Mononuclear cell (primary cell): ENCODE measurements around the gene TBPL1. TPM values are rescaled to one million over a fixed set of nuclear protein-coding genes. Genes with fewer than 3 reads are reported as not detected.

Experiments used
- H3K27me3 ChIP-seq: 2 replicates; pipeline ENCODE4 v1.6.0; 2011; ENCODE audit warnings: low read length, control low read depth; ENCODE audit not compliant: insufficient read depth
- H3K4me1 ChIP-seq: 2 replicates; pipeline ENCODE4 v1.5.1; 2011; ENCODE audit warnings: mild to moderate bottlenecking, low read length, control low read depth; ENCODE audit not compliant: insufficient read depth
- H3K4me3 ChIP-seq: 2 replicates; pipeline ENCODE4 v1.5.1; 2011; ENCODE audit warnings: mild to moderate bottlenecking, low read length, moderate library complexity
- H3K9me3 ChIP-seq: 2 replicates; pipeline ENCODE4 v1.5.1; 2011; ENCODE audit warnings: low read depth, mild to moderate bottlenecking, control low read depth, low read length
- total RNA-seq: library from RNA; depleted of rRNA; stranded (reverse); fragments of >200 nt; gene quantifications from one replicate; pipeline ENCODE4 v1.2.3, GENCODE V29; 2012

TBPL1 gene
- total RNA-seq, 1 donor: 39.9 TPM

- Histone ChIP-seq H3K27me3 (no peaks in the 10 kb centered on the region), H3K9me3 (no peaks in the 10 kb centered on the region), H3K4me1 (no peaks in the 10 kb centered on the region), H3K4me3 (no peak overlapping the region)
Observed at GRCh38 chr6:134028438-134028837, 75.4 kb downstream of the TBPL1 start.

- no peak overlapping the region for H3K4me3 ChIP-seq
- H3K4me1 ChIP-seq: no peaks in the 10 kb centered on the region
- H3K9me3 ChIP-seq: no peaks in the 10 kb centered on the region
- H3K27me3 ChIP-seq: no peaks in the 10 kb centered on the region
Observed at GRCh38 chr6:134029495-134030455, 76.8 kb downstream of the TBPL1 start.

GRCh38 chr6:134031696-134032255 lies 78.8 kb downstream of the TBPL1 start:
- Histone ChIP-seq H3K4me3 (no peak overlapping the region), H3K27me3 (no peaks in the 10 kb centered on the region), H3K9me3 (no peaks in the 10 kb centered on the region), H3K4me1 (peaks cover 10% of the 10 kb centered on the region)

GRCh38 chr6:134034478-134034877 lies 81.5 kb downstream of the TBPL1 start:
- Histone ChIP-seq H3K4me3 (no peak overlapping the region), H3K9me3 (no peaks in the 10 kb centered on the region), H3K4me1 (peaks cover 10% of the 10 kb centered on the region), H3K27me3 (no peaks in the 10 kb centered on the region)

- Histone ChIP-seq H3K4me3 (no peak overlapping the region), H3K9me3 (no peaks in the 10 kb centered on the region), H3K27me3 (no peaks in the 10 kb centered on the region), H3K4me1 (peaks cover 12% of the 10 kb centered on the region)
Observed at GRCh38 chr6:134034961-134035822, 82.2 kb downstream of the TBPL1 start.

GRCh38 chr6:134035823-134036296 lies 82.8 kb downstream of the TBPL1 start:
- H3K4me3 ChIP-seq: no peak overlapping the region
- H3K4me1 ChIP-seq: peaks cover 19% of the 10 kb centered on the region
- no peaks in the 10 kb centered on the region for H3K9me3 ChIP-seq

GRCh38 chr6:134039116-134039515 lies 86.1 kb downstream of the TBPL1 start:
- Histone ChIP-seq H3K4me1 (peaks cover 28% of the 10 kb centered on the region), H3K27me3 (no peaks in the 10 kb centered on the region)

More at GRCh38 chr6:134035823-134036296, 82.8 kb downstream of the TBPL1 start:
- H3K27me3 ChIP-seq: no peaks in the 10 kb centered on the region

More at GRCh38 chr6:134039116-134039515, 86.1 kb downstream of the TBPL1 start:
- H3K9me3 ChIP-seq: no peaks in the 10 kb centered on the region
- no peak overlapping the region for H3K4me3 ChIP-seq

Other genes with a start within 250 kb of the TBPL1 start
- gene TCF21, start 64.1 kb upstream of the TBPL1 start, total RNA-seq: not detected
- gene SLC2A12, start 99.4 kb downstream of the TBPL1 start, total RNA-seq: 0.10 TPM